TTC549 (cell line): Measurements from ENCODE around the gene PLEKHN1.

Experiments
- FAIRE-seq: peaks from 2 replicates; lab custom pipeline; 2012; peaks lifted over from hg19 to GRCh38; lab: Jason Lieb, UNC

PLEKHN1 gene

GRCh38 chr1:966135-966703 lies at the start of gene PLEKHN1:
PLEKHN1 (plus strand) TSS chr1:966482; CDS start chr1:966532, 50 bp downstream.
- no peak for FAIRE-seq

GRCh38 chr1:917076-917459 lies 49.2 kb upstream of the PLEKHN1 start:
- no peak for FAIRE-seq

GRCh38 chr1:917466-918091 lies 48.7 kb upstream of the PLEKHN1 start:
- no peak for FAIRE-seq

GRCh38 chr1:918353-918752 lies 47.9 kb upstream of the PLEKHN1 start:
- FAIRE-seq: no peak

DNA sequence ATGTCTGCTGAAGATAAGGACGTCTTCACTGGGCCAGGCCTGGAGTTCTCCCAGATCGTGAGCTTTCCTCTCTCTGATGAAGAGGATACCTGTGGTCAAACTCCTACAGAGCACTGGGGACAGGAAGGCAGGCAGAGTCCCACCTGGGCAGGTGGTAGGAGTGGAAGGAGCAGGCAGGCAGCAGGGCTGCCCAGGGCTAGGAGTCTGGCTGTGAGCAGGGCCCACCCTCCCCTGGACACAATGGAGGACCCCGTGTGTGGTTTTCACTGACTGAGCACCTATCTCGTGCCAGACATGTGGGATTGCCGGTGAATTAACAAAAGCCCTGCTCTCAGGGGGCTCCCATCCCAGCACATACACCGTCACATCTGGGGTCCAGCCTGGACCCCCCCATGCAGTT lies 47.4 kb upstream of the PLEKHN1 start:
- FAIRE-seq: no peak

DNA sequence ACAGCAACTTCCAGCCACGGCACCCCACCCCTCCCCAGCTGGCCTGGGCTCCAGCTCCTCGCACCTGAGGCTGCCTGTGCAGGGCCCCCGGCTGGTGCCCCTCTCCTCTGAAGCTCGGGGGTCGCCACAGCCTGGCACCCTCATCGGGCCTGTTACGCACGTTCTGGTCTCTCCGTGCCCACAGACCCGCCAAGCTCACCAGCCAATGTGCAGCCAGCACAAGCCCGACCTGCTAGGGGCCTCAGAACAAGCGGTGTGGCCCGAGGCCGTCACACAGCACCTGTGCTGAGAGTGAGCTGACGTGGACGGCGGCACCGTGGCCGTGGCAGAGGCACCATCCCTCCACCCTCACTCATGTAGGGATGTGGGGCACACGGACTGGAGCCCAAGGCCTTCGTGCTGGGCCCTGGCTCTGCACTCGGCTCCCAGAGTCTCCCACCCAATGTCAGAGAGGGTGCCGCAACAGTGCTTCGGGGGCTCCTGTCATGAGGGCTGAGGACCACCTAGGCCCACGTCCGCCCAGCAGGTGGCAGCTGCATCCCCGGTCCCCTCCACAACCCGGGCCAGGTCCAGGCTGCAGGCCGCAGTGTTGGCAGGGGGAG lies 46.9 kb upstream of the PLEKHN1 start:
- FAIRE-seq: no peak

GRCh38 chr1:920010-920409 lies 46.3 kb upstream of the PLEKHN1 start:
- no peak for FAIRE-seq

DNA sequence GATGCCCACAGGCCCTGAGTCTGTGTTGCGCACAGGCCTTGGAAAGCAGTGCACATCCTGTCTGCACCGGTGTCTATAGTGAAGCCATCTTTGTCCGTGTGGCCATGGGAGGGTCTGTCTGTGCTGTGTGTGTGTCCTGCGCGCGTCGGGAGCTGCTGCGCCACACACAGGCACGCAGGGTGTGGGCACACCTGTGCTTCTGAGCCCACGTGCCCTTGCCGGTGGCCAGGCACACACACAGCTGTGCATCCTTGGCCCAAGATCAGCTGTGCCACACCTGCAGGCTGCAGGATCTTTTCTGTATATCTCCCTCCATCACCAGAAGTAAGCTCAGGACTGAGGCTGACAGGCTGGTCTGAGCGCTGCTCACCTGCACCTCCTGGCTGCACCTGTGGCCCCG lies 45.8 kb upstream of the PLEKHN1 start:
- FAIRE-seq: no peak

- no peak for FAIRE-seq
These were observed 45.1 kb upstream of the PLEKHN1 start for GRCh38 chr1:921011-921837.

GRCh38 chr1:923131-923990 lies 42.9 kb upstream of the PLEKHN1 start, which contains the start of gene SAMD11:
SAMD11 (plus strand) TSS chr1:923923; CDS start chr1:924432, 509 bp downstream.
- no peak for FAIRE-seq

- no peak for FAIRE-seq
These were observed 42.2 kb upstream of the PLEKHN1 start for GRCh38 chr1:923991-924655.

DNA sequence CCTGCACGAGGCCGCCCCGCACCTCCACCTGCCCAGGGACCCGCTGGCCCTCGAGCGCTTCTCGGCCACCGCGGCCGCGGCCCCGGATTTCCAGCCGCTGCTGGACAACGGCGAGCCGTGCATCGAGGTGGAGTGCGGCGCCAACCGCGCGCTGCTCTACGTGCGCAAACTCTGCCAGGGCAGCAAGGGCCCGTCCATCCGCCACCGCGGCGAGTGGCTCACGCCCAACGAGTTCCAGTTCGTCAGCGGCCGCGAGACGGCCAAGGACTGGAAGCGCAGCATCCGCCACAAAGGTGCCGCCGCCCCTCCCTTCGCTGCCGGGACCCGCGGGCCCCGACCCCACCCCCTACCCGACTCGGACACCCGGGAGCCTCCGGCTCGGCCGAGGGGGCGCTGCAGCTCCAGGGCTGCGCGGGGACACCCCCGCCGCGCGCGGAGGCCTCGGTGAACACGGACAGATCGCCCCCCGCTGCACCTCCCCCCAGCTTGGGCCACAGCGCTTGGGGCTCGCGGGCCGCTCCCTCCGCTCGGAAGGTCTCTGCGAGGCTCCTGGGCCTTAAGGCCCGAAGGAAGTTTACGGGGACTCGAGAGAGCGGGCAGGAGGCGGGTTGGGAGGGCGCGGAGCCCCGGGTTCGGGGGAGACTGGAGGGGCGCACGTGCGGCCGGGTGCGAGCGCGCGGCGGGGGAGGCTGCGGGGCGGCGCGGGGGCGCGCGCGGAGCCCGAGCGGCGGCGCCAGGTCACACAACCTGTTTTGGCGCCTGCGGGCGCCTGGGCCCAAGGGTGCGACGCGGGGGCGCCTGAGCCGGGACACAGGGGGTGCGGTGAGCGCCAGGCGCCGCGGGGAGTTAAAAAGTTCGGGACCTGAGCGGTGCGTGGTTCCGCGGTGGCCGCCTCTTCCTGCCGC lies 41.4 kb upstream of the PLEKHN1 start:
- no peak for FAIRE-seq

- no peak for FAIRE-seq
These were observed 40.5 kb upstream of the PLEKHN1 start for GRCh38 chr1:925561-926421.

DNA sequence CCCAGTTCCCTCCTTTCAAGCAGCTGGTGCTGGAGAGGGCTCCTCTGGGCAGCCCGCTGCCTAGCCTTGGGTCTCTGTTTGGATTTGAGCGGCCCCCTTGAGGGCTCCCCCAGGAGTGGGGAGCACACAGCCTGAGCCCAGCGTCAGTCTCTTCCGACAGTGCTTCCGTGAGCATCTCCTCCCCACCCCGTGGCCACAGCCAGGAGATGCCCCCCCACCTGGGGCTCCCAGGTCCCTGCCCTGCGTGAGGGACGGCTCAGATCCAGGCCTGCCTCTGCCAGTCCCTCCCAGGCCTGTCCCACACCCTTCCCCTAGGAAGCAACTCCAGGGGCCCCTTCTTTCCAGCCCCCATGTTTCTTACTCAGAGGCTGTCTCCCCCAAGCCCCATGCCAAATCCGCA lies 39.0 kb upstream of the PLEKHN1 start:
- FAIRE-seq: no peak

GRCh38 chr1:927748-928147 lies 38.5 kb upstream of the PLEKHN1 start:
- no peak for FAIRE-seq

GRCh38 chr1:928825-929661 lies 37.2 kb upstream of the PLEKHN1 start:
- FAIRE-seq: no peak

DNA sequence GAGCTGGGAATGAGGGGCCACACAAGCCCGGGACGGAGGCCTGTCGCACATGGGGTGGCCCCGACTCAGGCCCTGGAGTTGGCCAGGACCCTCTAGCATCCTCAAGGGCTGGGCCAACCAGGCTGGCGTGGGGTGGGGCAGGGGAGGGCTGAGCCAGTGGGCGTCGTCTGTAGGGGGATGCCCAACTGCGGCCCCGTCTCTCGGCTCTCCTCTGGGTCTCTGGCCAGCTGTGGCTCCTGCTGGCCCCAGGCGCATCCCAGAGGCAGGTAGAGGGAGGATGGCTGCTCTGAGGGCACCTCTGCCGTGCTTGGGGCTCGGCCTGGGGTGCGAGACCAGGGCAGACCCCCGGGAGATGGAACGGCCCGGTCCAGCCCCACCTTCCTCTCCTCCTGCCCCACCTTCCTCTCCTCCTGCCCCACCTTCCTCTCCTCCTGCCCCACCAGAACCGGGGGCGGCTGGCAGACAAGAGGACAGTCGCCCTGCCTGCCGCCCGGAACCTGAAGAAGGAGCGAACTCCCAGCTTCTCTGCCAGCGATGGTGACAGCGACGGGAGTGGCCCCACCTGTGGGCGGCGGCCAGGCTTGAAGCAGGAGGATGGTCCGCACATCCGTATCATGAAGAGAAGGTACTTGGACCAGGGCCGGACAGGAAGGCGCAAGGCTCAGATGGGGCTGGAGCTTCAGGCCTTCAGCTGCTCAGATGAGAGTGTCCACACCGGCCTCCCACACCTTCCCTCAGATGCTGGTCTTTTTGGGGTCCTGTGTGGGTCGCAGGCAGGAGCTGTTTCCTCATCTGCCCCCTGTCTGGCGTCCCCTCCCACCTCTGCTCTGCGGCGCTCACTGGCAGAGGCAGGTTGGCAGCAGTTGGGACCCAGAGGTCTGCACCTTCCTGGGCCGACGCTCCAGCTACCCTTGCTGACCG lies 36.3 kb upstream of the PLEKHN1 start:
- FAIRE-seq: no peak
